Cardiac muscle cell (in vitro differentiated cells and primary cell): ENCODE measurements around the gene TNS1. TPM values are rescaled to one million over a fixed set of nuclear protein-coding genes. Genes with fewer than 3 reads are reported as not detected.

Source experiments
- DNase-seq, 2 donors: peaks; one replicate each; pipeline versions ENCODE4 v3.0.0 to v3.0.0-alpha.2; 2010 to 2017; ENCODE audit warnings: low read depth in 1 of 2, low spot score in 1 of 2
- H3K27ac ChIP-seq: fragments of 200-600 bp; sonication (generic); 2 replicates; pipeline ENCODE4 v1.5.1; 2016
- H3K27me3 ChIP-seq: fragments of 200-600 bp; sonication (generic); 2 replicates; pipeline ENCODE4 v1.6.0; 2016; ENCODE audit warnings: control low read depth
- H3K36me3 ChIP-seq: fragments of 200-600 bp; sonication (generic); 2 replicates; pipeline ENCODE4 v1.5.1; 2016; ENCODE audit warnings: control low read depth
- H3K4me1 ChIP-seq: fragments of 200-600 bp; sonication (generic); 2 replicates; pipeline ENCODE4 v1.8.1; 2017; ENCODE audit warnings: low read depth, mild to moderate bottlenecking, mixed run types
- H3K4me3 ChIP-seq: fragments of 200-600 bp; sonication (generic); 2 replicates; pipeline ENCODE4 v1.5.1; 2016; ENCODE audit warnings: mild to moderate bottlenecking
- H3K9me3 ChIP-seq: fragments of 200-600 bp; sonication (generic); 2 replicates; pipeline ENCODE4 v1.5.1; 2017; ENCODE audit warnings: low read depth, mild to moderate bottlenecking, control low read depth
- polyA plus RNA-seq: library from polyadenylated mRNA; unstranded; fragments of >200 nt; fragmentation: Nextera tagmentation; extraction: Ambion mirVana; gene quantifications from 2 replicates; pipeline ENCODE4 v1.2.1, GENCODE V29; 2016
- total RNA-seq: library from RNA; depleted of rRNA; stranded (reverse); fragments of >200 nt; gene quantifications from 2 replicates; pipeline ENCODE4 v1.2.3, GENCODE V29; 2016
- TF ChIP-seq, protein P1 (sequence below): IDR thresholded peaks from 2 replicates; pipeline ENCODE4 v1.5.1; 2012; ENCODE audit warnings: low read depth, mild to moderate bottlenecking, low read length

The TNS1 gene
- total and polyA plus RNA-seq, 2 experiments from 2014 or later = 16.7 to 44.3 TPM

DNA sequence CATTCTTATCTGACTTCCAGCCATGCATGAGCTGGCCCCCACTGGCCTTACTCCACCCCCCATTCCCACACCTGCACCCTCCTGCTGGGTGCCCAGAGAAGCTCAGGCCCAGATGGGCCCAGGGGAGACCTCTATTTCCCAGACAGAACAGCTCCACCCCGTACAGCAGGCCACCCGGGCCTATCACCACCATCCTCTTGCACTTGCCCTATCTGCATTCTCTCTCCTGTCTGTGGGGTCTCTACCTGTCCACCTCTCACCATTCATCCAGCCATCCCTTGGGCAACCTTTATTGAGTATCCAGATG, 25.3 kb upstream of the TNS1 start:
- no peak for DNase-seq
- Histone ChIP-seq H3K4me3 (no peak overlapping the region), H3K4me1 (no peaks in the 10 kb centered on the region), H3K9me3 (no peaks in the 10 kb centered on the region), H3K36me3 (no peaks in the 10 kb centered on the region), H3K27ac (no peak overlapping the region), H3K27me3 (peaks cover 13% of the 10 kb centered on the region)
- TF ChIP-seq, protein P1, sequence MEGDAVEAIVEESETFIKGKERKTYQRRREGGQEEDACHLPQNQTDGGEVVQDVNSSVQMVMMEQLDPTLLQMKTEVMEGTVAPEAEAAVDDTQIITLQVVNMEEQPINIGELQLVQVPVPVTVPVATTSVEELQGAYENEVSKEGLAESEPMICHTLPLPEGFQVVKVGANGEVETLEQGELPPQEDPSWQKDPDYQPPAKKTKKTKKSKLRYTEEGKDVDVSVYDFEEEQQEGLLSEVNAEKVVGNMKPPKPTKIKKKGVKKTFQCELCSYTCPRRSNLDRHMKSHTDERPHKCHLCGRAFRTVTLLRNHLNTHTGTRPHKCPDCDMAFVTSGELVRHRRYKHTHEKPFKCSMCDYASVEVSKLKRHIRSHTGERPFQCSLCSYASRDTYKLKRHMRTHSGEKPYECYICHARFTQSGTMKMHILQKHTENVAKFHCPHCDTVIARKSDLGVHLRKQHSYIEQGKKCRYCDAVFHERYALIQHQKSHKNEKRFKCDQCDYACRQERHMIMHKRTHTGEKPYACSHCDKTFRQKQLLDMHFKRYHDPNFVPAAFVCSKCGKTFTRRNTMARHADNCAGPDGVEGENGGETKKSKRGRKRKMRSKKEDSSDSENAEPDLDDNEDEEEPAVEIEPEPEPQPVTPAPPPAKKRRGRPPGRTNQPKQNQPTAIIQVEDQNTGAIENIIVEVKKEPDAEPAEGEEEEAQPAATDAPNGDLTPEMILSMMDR = no peak

DNA sequence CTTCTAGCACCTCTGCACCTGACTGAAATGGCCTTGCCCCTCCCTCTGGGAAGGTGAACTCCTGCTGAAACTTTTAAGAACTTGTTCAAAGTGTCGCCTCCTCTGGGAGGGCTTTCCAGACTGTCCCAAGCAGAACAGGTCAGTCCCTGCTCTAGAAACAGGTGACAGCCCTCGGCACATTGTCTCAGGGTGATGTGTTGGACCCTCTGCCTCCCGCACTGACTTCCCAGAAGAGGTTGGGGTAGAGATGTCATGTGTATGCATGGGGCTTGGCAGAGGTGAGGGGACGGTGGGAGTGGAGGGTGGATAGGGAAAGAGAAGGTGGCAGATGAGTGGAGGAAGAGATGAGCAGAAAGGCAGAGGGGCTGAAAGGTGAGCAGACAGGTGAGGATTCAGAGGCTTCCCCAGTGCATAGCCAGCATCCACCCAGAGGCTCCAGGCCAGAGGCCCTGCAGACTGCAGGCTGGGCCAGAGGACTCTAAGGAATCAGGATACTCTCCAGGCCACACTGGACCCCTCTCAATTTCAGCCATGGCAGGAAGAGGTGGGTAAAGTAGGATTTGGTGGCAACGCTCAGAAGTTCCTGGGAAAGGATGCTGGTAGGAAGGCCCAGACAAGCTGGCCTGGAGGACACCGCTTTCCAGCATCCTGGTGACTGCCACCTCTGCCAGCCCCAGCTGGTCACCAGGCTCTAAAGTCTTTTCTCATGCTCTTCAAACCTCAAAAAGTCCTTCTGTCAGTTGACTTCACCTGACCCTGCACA, 24.8 kb upstream of the TNS1 start:
- H3K27ac ChIP-seq = no peak overlapping the region
- H3K36me3 ChIP-seq = no peaks in the 10 kb centered on the region
- DNase-seq = no peak
- no peaks in the 10 kb centered on the region for H3K9me3 ChIP-seq
- TF ChIP-seq, protein P1 = no peak
- no peak overlapping the region for H3K4me3 ChIP-seq
- no peaks in the 10 kb centered on the region for H3K4me1 ChIP-seq
- peaks cover 8% of the 10 kb centered on the region for H3K27me3 ChIP-seq

DNA sequence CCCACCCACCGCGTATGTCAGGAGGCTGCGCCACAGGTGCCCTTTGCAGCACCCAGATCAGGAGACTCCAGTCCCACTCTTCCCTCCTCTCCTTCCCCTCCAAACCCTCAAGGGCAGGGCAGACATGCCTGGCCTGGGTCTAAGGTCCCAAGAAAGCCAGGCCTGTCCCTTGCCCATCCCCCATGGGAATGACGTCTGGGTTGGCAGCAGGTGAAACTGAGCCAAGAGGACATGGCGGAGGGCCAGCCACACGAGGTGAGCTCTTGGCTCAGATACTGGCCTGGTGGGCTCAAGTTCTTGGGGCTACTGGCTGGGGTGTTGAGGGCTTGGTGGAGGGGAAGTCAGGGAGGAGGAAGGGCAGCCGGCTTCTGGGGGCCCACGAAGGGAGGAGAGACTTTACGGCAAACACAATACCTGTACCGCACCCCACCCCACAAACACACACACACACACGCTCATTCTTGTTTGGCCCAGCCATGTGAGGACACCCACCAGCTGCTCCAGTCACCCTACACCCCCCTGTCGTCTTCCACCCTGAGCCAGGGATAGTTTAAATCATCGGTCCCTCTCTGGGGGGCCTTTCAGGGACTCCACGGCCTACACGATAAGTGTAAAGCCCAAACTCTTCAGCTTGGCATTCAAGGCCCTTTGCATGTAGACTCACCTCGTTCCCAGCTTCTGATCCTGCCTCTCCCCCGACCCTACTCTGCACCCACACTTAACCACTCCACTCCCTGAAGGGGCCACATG, 24.1 kb upstream of the TNS1 start:
- TF ChIP-seq, protein P1 = no peak
- Histone ChIP-seq H3K4me3 (no peak overlapping the region), H3K27ac (no peak overlapping the region), H3K36me3 (no peaks in the 10 kb centered on the region), H3K9me3 (no peaks in the 10 kb centered on the region), H3K4me1 (no peaks in the 10 kb centered on the region), H3K27me3 (peaks cover under 1% of the 10 kb centered on the region)
- DNase-seq = no peak

DNA sequence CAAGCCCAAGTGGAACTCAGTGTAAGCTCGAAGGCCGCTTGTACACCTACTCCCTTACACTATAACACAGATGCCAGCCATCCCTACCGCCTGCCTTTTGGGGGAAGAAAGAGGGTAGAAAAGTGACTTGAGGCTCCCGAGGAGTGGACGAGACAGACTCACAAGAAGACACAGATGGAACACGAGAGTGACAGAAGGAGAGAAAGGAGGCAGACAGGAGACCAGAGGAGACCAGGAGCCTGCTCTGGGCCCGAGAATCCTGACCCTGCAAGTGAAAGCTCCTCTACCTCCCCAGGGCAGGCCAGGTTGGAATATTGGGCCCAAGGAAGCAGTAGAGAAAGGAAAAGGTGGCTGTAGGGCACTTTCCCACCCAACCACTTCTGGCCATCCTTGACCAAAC, 23.4 kb upstream of the TNS1 start:
- Histone ChIP-seq H3K4me1 (peaks cover 3% of the 10 kb centered on the region), H3K27ac (no peak overlapping the region), H3K9me3 (no peaks in the 10 kb centered on the region), H3K4me3 (no peak overlapping the region), H3K36me3 (no peaks in the 10 kb centered on the region), H3K27me3 (no peaks in the 10 kb centered on the region)
- TF ChIP-seq, protein P1 = no peak
- DNase-seq = no peak

DNA sequence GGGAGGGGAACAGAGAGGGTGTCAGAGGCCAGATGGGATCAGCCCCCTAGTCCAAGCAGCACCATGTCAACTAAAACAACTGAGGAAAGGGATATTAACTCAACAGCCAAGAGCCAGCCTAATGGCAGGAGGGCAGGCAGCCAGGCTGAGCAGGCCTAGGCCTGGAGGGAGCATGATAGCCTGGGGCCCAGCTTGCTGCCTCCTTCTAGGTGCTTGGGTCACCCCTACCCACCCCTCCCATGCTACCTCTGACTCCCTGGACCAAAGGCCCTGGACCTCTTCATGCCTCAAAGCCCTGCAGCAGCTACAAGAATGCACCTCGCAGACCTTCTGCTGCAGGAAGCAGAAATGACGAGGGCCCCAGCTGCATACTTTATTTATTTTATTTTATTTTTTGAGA, 22.1 kb upstream of the TNS1 start:
- peaks cover 3% of the 10 kb centered on the region for H3K4me1 ChIP-seq
- H3K27me3 ChIP-seq = no peaks in the 10 kb centered on the region
- H3K4me3 ChIP-seq = no peak overlapping the region
- no peak overlapping the region for H3K27ac ChIP-seq
- DNase-seq = no peak
- no peaks in the 10 kb centered on the region for H3K9me3 ChIP-seq
- TF ChIP-seq, protein P1 = no peak
- no peaks in the 10 kb centered on the region for H3K36me3 ChIP-seq
